ENCODE data around the gene GPBP1. TPM values are rescaled to one million over a fixed set of nuclear protein-coding genes. Genes with fewer than 3 reads are reported as not detected.

Gene GPBP1
- polyA plus RNA-seq, 3 donors from 2014 or later = 60.7 to 95.6 (median 80.4) TPM

- Mint-ChIP-seq H3K4me1 (no peaks in the 10 kb centered on the region), H3K9me3 (peaks cover 0 to 8% (median 0%) of the 10 kb centered on the region in 6 donors), H3K4me3 (no peak overlapping the region), H3K27ac (no peak overlapping the region), H3K36me3 (no peaks in the 10 kb centered on the region), H3K27me3 (ENCODE audit: low read depth in 3 of 3) (peaks cover 3 to 12% (median 6%) of the 10 kb centered on the region in 3 donors)
- DNase-seq = no peak
These were observed 137.4 kb downstream of the GPBP1 start for GRCh38 chr5:57311251-57311650.

DNA sequence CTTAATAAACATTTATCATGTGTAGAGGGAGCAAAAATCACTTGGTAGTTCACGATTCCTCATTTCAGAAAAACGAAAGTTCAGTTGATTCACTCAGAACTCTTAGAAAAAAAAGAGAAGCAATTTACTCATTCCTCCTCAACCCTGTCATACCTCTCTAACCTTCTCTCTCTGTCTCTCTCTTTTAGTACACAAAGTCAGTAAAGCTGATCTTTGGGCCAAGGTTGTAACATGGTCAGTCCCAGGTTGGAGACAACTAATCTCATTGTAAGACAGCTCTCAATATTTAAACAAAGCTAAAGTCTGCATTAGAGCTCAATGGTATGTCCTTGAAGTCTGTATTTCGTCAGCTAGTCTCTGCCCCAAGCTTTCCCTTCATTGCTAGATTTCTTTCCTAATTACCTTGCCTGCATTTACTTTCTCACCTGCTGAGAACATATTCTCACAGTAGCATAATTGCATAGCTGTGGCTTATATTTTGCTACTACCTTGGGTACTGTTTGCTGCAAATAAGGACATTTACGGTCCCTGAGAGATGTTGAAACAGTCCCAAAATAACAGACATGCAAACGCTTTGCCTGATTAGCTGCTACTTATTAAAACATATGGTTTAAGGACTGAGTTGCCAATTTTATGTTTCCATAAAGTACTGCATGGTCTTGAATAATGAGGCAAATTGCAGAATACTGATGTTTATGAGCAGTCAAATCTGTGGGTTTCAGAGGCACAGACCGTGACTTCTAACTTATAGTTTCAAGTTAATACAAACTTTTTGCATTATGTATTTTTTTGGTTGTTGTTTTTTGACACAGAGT lies 138.3 kb downstream of the GPBP1 start:
- no peak for DNase-seq
- no peaks in the 10 kb centered on the region for H3K4me1 Mint-ChIP-seq
- H3K4me3 Mint-ChIP-seq = no peak overlapping the region
- H3K9me3 Mint-ChIP-seq = no peaks in the 10 kb centered on the region
- H3K27me3 Mint-ChIP-seq (ENCODE audit: low read depth in 3 of 3) = peaks cover 3 to 12% (median 6%) of the 10 kb centered on the region in 3 donors
- H3K27ac Mint-ChIP-seq = no peak overlapping the region
- no peaks in the 10 kb centered on the region for H3K36me3 Mint-ChIP-seq

GRCh38 chr5:57313716-57314115 lies 139.9 kb downstream of the GPBP1 start:
- no peak overlapping the region for H3K4me3 Mint-ChIP-seq
- DNase-seq = no peak
- no peaks in the 10 kb centered on the region for H3K9me3 Mint-ChIP-seq
- no peaks in the 10 kb centered on the region for H3K36me3 Mint-ChIP-seq
- no peak overlapping the region for H3K27ac Mint-ChIP-seq
- peaks cover 3 to 15% (median 8%) of the 10 kb centered on the region in 3 donors for H3K27me3 Mint-ChIP-seq (ENCODE audit: low read depth in 3 of 3)
- H3K4me1 Mint-ChIP-seq = no peaks in the 10 kb centered on the region

Other genes with a start within 250 kb of the GPBP1 start
- 10 to 100 TPM in 1 of 3 donors, 1 to 10 TPM in 2; 3.5 to 11.2 (median 5.3) TPM for gene MIER3, start 221.9 kb upstream of the GPBP1 start, polyA plus RNA-seq

Data from immature natural killer cell (primary cell).